Measurements from ENCODE around the gene STIM1. TPM values are rescaled to one million over a fixed set of nuclear protein-coding genes. Genes with fewer than 3 reads are reported as not detected.
A peak's percentile ranks its signal among the peaks of the same experiment; 100 is the strongest.

The STIM1 gene
- total and polyA plus RNA-seq, 10 of the 15 experiments (the other 5 are each of a cell fraction or from before 2014, with no cell fraction given), result 8.6 to 57.7 (median 29.3) TPM

DNA sequence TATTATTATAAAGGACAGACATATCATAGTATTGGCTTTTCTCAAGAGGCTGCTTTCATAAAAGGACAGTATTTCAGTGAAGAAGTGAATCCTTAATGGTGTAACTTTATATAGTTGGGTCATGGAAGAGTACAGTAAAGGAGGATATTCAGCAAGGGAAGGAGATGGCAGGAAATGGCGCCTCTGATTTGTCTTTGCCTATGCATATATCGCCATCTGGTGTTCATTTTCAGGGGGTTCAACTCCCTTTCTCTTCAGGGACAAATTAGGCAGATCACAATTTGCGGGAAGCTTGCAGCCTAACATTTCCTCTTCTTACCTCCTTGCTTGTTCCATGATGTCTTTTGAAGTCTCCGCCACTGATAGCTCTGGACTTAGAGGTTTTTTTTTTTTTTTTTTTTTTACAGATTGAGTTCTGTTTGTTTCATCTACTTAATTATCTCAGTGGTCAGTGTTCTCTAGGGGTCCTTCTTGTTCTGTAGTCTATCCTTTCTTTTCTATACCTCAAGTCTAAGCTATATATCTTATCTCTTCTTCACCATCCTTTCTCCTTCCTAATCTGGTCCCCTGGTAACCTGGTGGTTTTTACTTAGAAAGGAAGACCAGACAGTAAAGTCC is 217.3 kb downstream of the STIM1 start (continued):
- TF ChIP-seq NKRF (conservative IDR thresholded peaks at IDR 0.05) (no peak), NRF1 (conservative IDR thresholded peaks at IDR 0.05; ENCODE audit: low read depth, low read length) (no peak), POU2F2 (IDR thresholded peaks at IDR 0.05; ENCODE audit: borderline replicate concordance, low read depth, low read length) (0 out of 3 replicates have a peak, but pooled peaks have one; percentile 53)

GRCh38 chr11:4074266-4074665 is 218.8 kb downstream of the STIM1 start:
- Histone ChIP-seq H3K79me2 (ENCODE audit: control insufficient read depth, insufficient read depth, low read length) (no peaks in the 10 kb centered on the region), H3K36me3 (ENCODE audit: control insufficient read depth in 2 of 2, insufficient read depth in 2 of 2, low read length in 1 of 2) (peaks cover 0 to 5% of the 10 kb centered on the region in 2 experiments; a peak in 1 of 4 replicates), H3K4me1 (ENCODE audit: control insufficient read depth, insufficient read depth, low read length) (no peaks in the 10 kb centered on the region), H3K4me2 (ENCODE audit: control insufficient read depth, insufficient read depth) (no peak overlapping the region), H3K4me3 (no peak overlapping the region), H3K27me3 (replicated peaks in 1 of 2; ENCODE audit: control insufficient read depth in 2 of 2, insufficient read depth in 2 of 2, low read length in 1 of 2) (no peaks in the 10 kb centered on the region), H2AFZ (ENCODE audit: control insufficient read depth, low read depth, low read length) (no peak overlapping the region), H3K9me3 (replicated peaks; ENCODE audit: control insufficient read depth, insufficient read depth, low read length) (no peaks in the 10 kb centered on the region), H3K9ac (ENCODE audit: control insufficient read depth, insufficient read depth, low read length) (no peak overlapping the region), H4K20me1 (ENCODE audit: control insufficient read depth, insufficient read depth) (no peaks in the 10 kb centered on the region), H3K27ac (ENCODE audit: control insufficient read depth, insufficient read depth) (no peak overlapping the region)
- FAIRE-seq (no peak), DNase-seq (ENCODE audit: low read depth, low spot score) (no peak), ATAC-seq (no peak)
- TF ChIP-seq MEF2B (IDR thresholded peaks at IDR 0.05; ENCODE audit: partially characterized antibody, poor library complexity, severe bottlenecking) (no peak), WRNIP1 (IDR thresholded peaks at IDR 0.05; ENCODE audit: borderline replicate concordance, low read depth, low read length) (no peak)
- BruUV-seq (replicated peaks), result no TSS peak
- in situ Hi-C loops (cut with MboI), result no loop called here
- ChIA-PET CTCF (interaction anchor here (0.5 to 13.4 kb wide), 9 partner anchors 10 to 976 kb away, joined by 3 to 979 read pairs (median 11); partner anchors contain the start of genes PGAP2, RHOG and STIM1), RAD21 (ENCODE audit: unreplicated experiment) (interaction anchor here (0.8 to 20.6 kb wide), 5 partner anchors 16 to 243 kb away, joined by 3 to 605 read pairs (median 10); partner anchors contain the start of gene STIM1), POLR2A (interaction anchor here (3.5 to 3.7 kb wide), 2 partner anchors 220 to 225 kb away, joined by 32 to 39 read pairs; partner anchors contain the start of gene STIM1), SMC1A (ENCODE audit: uncharacterized antibody, unreplicated experiment) (interaction anchor here (0.9 to 21.1 kb wide), 12 partner anchors 10 to 265 kb away, joined by 4 to 805 read pairs (median 18); partner anchors contain the start of genes PGAP2, RHOG and STIM1)
- intact Hi-C loops (cut with micrococcal nuclease; ENCODE audit: unreplicated experiment), result no loop called here
- 92% methylated on average over 7 of the region's 7 CpGs for WGBS (ENCODE audit: insufficient coverage, insufficient replicate concordance, low lambda C conversion rate, missing lambda C conversion rate)

Measured in GM12878 (cell line).